Upper lobe of left lung (tissue), 4 donors: Measurements from ENCODE around the gene SH3YL1.

Source experiments
- POLR2A ChIP-seq, 4 donors: fragments of 450-650 bp; IDR thresholded peaks; one replicate each; pipeline ENCODE4 v1.5.1; 2016 to 2017; ENCODE audit warnings: antibody characterized with exemption in 4 of 4, mild to moderate bottlenecking in 2 of 4
- POLR2AphosphoS5 ChIP-seq, 2 donors: sonication (generic); formaldehyde crosslinking; IDR thresholded peaks; one replicate each; pipeline ENCODE4 v1.5.1; 2017; ENCODE audit warnings: antibody characterized with exemption in 2 of 2
- TF ChIP-seq, protein P1 (sequence below), 6 experiments: fragments of 450-650 bp in 4 of 6; fragments of 200-600 bp in 2 of 6; sonication (generic) in 2 of 6; IDR thresholded peaks; one replicate each; pipeline ENCODE4 v1.5.1; 2016 to 2019; ENCODE audit warnings: antibody characterized with exemption in 6 of 6

DNA sequence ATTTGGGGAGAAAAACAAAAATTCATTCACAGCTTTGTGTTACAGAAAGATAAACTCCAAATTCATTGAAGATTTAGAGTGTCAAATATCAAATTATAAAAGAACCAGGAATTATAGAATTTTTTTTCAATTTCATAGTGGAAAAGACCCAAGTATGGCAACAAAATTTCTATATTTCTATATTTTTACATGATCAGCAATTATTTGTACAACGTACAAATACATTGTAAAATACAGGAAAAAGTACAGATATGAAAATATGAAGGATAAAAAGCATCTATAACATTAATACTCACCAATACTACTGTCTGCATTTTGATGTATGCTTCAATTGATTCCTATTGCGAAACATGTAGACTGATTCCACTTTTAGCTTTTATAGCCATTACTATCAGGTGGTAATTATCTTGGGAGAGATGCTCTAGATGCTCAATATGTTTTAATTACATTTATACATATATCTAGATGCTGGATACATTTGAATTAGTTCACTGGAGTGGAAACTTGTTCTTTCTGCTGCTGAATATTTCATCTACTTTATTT, 4.0 kb downstream of the SH3YL1 start:
- TF ChIP-seq POLR2A (IDR thresholded peaks at IDR 0.05) (no peak), POLR2AphosphoS5 (IDR thresholded peaks at IDR 0.05) (no peak)
- TF ChIP-seq, protein P1, sequence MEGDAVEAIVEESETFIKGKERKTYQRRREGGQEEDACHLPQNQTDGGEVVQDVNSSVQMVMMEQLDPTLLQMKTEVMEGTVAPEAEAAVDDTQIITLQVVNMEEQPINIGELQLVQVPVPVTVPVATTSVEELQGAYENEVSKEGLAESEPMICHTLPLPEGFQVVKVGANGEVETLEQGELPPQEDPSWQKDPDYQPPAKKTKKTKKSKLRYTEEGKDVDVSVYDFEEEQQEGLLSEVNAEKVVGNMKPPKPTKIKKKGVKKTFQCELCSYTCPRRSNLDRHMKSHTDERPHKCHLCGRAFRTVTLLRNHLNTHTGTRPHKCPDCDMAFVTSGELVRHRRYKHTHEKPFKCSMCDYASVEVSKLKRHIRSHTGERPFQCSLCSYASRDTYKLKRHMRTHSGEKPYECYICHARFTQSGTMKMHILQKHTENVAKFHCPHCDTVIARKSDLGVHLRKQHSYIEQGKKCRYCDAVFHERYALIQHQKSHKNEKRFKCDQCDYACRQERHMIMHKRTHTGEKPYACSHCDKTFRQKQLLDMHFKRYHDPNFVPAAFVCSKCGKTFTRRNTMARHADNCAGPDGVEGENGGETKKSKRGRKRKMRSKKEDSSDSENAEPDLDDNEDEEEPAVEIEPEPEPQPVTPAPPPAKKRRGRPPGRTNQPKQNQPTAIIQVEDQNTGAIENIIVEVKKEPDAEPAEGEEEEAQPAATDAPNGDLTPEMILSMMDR (IDR thresholded peaks at IDR 0.05): no peak
